ENCODE results near the gene DCP2.
A peak's percentile ranks its signal among the peaks of the same experiment; 100 is the strongest.

Gene DCP2

GRCh38 chr5:112967520-112968083, 9.0 kb upstream of the DCP2 start:
- no peak for DNase-seq (ENCODE audit: low read depth)

DNA sequence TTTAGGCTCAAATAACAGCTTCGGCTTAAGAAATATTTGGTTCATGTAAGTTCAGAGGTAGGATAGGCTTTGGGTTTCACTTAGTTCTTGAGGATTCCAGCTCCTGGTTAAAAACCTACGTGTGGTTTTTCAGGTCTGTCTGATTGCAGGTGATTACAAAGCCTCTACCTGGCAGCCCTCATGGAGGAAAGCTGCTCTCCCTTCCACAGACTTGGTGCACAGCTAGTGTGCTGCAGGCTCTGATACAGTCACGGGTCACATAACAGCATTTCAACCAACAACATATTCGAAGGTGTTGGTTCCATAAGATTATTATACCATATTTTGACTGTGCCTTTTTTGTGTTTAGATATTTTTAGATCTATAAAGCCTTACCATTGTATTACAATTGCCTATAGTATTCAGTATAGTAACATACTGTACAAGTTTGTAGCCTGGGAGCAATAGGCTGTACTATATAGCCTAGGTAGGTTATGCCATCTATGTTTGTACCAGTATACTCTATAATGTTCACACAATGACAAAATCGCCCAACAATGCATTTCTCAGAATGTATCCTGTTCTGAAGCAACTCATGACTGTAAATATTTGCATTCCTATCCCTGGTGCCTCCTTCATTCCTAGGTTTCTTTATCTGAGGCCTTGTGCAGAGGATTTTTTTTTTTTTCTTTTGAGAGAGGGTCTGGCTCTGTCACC, 8.0 kb upstream of the DCP2 start:
- no peak for DNase-seq (ENCODE audit: low read depth)

DNA sequence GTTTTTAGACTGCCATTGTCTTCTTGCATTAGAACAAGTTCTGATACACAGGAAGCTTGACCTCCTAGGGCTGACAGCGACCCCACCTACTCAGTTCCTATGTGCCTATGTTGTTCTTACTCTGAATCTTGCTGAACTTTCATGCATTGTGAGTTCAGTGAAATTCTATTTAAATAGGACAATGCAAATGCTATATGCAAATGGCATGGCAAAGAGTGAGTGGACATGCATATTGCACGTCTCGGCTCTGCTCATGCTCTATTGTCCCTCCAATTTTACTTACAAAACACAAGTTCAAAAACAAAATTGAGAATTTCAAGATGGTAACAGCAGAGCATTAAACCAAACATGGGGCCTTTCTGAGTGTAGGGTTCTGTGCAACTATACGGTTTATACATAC, 5.3 kb upstream of the DCP2 start:
- DNase-seq (ENCODE audit: low read depth): no peak

DNA sequence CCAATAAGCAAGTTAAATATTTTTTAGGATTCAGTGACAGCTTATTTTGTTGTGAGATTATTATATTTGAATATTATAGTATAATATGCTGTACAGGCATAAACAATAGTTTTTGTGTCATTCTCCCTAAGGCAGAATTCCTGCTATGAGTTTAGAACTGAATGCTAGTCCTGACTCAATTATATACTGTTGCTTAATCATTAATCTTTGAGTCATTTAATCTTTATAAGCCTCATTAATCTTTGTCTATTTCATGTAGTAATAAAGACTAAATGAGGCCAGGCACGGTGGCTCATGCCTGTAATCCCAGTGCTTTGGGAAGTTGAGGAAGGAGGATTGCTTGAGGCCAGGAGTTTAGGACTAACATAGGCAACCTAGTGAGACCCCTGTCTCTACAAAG, 3.6 kb upstream of the DCP2 start:
- DNase-seq (ENCODE audit: low read depth): no peak

- DNase-seq (ENCODE audit: low read depth): no peak
Measured at GRCh38 chr5:112973904-112974303, 2.7 kb upstream of the DCP2 start.

GRCh38 chr5:112974901-112975300, 1.7 kb upstream of the DCP2 start:
- no peak for DNase-seq (ENCODE audit: low read depth)

DNA sequence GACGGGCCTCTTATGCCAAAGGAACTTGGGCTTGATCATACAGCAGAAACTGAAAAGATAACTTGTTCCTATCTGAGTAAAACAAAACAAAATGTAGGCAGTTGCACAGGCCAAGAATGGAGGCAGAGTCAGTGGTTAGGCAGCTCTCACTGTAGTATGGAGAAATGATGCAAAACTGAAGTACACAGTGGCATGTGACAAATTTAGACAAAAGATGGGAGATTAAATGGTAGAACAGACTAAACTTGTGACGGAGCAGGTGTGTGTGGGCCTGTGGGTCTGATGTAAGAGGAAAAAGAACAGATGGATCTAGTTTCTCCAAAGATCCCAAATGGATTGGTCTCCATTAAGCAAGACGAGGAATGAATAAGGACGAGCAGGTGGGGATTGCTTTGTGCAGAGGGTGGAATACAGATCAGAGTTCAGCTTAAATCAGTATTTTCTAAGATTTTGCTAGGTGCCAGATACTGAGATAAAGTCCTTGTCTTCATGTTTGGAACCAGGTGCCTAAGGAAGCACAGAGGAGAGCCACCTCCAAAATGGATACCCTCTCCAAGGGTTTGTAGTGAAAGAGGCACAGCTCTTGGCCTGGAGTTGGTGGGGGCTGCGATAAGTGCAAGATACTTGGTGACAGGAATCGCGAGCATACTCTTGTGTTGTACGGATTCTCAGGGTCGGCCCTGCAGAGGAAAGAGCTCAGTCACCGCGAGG, 722 bp upstream of the DCP2 start:
- no peak for DNase-seq (ENCODE audit: low read depth)

DNA sequence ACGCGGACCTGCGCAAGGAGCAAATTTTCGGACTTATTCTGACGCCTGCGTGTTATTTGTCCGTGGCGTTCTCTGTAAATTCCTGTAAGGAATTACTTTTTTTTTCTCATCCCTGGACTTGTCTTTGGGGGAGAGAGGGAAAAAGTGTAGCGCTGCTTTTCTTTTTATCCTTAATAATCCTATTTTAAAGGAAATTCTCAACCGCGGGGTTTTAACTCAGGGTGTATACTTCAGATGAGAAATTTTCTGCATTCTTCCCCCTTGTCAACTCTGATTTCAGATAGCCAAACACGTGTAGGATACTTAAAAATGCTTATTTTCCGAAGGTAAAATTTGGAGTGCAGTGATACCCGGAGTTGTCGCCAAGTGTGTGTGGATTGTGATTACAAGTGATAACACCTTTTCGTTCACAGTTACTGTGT, 853 bp downstream of the DCP2 start:
- DNase-seq (ENCODE audit: low read depth): no peak

DNA sequence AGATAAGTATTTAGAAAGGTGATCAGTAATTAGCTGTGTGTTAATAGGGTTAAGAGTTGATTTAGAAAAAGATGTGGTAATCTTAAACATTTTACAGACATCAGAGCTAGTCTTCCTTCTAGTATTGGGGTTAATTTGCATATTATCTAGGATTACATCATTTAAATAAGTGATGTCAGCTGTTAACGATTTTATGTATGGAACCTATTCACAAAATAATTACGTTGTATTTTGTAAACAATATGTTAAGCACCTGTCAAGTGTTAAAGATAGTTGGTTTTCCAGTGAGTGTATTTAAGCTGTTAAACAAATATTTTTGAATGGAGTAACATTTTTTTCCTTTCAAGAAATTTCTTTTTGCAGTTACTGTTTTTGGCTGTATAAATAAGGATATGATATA, 2.2 kb downstream of the DCP2 start:
- DNase-seq (ENCODE audit: low read depth): no peak

- no peak for DNase-seq (ENCODE audit: low read depth)
Measured at GRCh38 chr5:112979723-112980122, 3.1 kb downstream of the DCP2 start.

GRCh38 chr5:112983363-112983762, 6.8 kb downstream of the DCP2 start:
- DNase-seq (ENCODE audit: low read depth): no peak

DNA sequence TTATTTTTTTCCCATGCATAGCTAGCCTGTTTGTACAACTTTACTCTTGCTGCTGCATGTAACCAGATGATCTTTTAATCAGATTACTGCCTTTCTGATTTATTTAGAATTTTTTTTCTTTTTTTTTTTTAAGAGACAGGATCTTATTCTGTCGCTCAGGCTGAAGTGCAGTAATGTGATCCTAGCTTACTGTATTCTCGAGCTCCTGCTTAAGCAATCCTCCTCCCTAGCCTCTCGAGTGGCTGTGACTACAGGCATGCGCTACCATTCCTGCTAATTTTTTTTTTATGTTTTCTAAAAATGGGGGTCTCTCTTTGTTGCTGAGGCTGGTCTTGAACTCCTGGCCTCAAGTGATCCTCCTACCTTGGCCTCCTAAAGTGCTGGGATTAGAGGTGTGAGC, 9.6 kb downstream of the DCP2 start:
- DNase-seq (ENCODE audit: low read depth): no peak

GRCh38 chr5:112995764-112996618, 19.4 kb downstream of the DCP2 start:
- DNase-seq (ENCODE audit: low read depth): peak; percentile 66

GRCh38 chr5:112996830-112997374, 20.3 kb downstream of the DCP2 start:
- DNase-seq (ENCODE audit: low read depth): no peak

DNA sequence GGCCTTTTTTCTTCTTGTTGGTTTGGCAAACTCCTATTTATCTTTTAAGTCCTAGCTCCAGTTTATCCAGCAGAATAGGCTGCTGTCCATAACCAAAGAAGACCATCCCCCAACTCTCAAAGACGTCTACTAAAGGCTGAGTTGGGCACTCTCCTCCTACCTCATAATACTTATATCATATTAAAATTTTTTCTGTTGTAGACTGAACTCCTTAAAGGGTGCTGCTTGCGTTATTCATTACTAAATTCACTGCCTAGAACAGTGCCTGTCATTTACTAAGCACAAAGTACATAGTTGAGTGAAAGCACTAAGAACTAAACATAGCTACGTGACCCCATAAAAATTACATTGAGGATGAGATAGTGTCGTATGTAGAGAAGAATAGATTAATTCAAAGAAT, 21.7 kb downstream of the DCP2 start:
- no peak for DNase-seq (ENCODE audit: low read depth)

GRCh38 chr5:113000466-113000865, 23.9 kb downstream of the DCP2 start:
- no peak for DNase-seq (ENCODE audit: low read depth)

DNA sequence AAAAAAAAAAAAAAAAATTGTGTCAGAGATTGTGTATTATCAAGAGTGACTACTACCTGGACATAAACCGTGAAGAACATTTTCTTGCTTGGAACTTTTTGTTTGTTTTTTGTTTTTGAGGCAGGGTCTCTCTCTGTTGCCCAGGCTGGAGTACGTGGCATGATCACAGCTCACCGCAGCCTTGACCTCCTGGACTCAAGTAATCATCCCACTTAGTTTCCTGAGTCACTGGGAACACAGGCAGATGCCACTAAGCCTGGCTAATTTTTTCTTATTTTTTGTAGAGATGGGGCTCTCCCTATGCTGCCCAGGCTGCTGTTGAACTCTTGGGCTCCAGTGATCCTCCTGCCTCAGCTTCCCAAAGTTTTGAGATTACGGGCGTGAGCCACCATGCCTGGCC, 25.8 kb downstream of the DCP2 start:
- DNase-seq (ENCODE audit: low read depth): no peak

DNA sequence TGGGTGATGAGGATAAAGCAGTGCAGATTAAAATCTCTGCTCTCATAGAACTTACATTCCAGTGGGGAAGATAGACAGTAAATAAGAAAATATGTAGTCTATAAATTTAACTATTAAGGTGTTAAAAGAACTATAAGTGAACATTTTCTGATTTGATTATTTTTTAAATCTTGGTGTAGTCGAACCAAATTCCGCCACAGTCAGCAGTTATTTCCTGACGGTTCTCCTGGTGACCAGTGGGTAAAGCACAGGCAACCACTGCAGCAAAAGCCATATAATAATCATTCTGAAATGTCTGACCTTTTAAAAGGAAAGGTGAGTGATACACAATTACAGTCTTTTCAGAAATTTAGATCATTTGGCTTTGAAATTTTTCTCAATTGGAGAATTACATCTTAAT, 27.2 kb downstream of the DCP2 start:
- DNase-seq (ENCODE audit: low read depth): no peak

DNA sequence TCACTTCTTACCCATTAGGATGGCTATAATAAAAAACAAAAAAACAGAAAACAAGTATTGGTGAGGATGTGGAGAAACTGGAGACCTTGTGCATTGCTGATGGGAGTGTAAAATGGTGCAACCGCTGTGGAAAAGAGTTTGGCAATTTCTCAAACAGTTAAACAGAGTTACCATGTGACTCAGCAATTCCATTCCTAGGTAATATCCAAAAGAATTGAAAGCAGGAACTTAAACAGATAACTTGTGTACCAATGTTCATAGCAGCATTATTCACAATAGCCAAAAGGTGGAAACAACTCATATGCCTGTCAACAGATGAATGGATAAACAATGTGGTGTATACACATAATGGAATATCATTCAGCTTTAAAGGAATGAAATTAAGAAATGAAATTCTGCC, 28.9 kb downstream of the DCP2 start:
- no peak for DNase-seq (ENCODE audit: low read depth)

- DNase-seq (ENCODE audit: low read depth): no peak
Measured at GRCh38 chr5:113017881-113018635, 41.5 kb downstream of the DCP2 start.

DNA sequence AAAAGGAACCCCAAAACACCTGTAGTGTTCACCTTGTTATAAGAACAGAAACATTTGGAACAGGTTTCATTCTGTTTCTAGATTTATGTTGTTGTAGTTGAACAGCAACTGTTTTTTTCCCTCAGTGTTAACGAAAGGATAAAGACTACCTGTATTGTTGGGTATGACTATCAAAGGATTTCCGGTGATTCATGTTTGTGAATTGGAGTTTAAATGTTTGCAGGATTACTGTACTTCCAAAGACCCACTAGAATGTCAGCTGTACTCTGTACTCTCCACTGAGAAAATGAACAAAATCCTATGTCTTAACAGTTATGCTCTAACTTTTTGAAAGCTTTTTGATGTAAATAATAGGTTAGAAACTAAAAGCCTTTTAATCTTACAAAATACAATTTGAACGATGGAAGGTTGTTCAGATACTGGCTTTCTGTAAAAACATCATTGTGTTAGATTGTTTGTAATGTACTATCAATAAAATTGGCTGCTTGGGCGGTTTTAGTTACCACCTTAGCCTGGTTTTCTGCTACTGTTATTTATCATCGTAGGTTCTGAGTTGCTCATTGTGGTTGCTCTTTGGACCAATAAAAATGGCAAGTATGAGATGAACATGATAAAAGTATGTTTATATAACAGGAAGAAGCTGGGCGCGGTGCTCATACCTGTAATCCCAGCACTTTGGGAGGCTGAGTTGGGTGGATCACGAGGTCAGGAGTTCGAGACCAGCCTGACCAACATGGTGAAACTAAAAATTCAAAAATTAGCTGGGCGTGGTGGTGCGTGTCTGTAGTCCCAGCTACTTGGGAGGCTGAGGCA, 44.1 kb downstream of the DCP2 start:
- DNase-seq (ENCODE audit: low read depth): no peak
